ENCODE results near the gene SEMA5B. TPM values are rescaled to one million over a fixed set of nuclear protein-coding genes. Genes with fewer than 3 reads are reported as not detected.

The SEMA5B gene
- total RNA-seq, 1 experiment from 2014 or later = not detected

GRCh38 chr3:122892118-122892960, 135.2 kb downstream of the SEMA5B start:
- intact Hi-C loops (cut with micrococcal nuclease; ENCODE audit: unreplicated experiment) = loop anchor here (5.0 kb wide), 2 partner anchors 100 to 310 kb away; partner anchors contain the start of genes HSPBAP1 and SEC22A
- Histone ChIP-seq H3F3A (ENCODE audit: insufficient read depth, low read depth) (peaks cover 7% of the 10 kb centered on the region; the same call in 1 of the 2 replicates), H4K20me1 (ENCODE audit: insufficient read depth) (no peaks in the 10 kb centered on the region), H3K4me2 (peak overlapping the region; percentile 61), H3K9me2 (ENCODE audit: insufficient read depth) (no peaks in the 10 kb centered on the region), H3K36me3 (ENCODE audit: low read depth) (no peaks in the 10 kb centered on the region), H3K27ac (peak overlapping the region; percentile 75), H3K4me3 (no peak overlapping the region), H3K79me2 (ENCODE audit: low read depth) (no peaks in the 10 kb centered on the region), H2AFZ (no peak overlapping the region), H3K27me3 (ENCODE audit: insufficient read depth, low read depth) (no peaks in the 10 kb centered on the region), H3K9me3 (ENCODE audit: insufficient read depth, low read depth) (no peaks in the 10 kb centered on the region), H3K4me1 (replicated peaks; ENCODE audit: insufficient read depth) (peaks cover 40% of the 10 kb centered on the region)
- BruUV-seq (replicated peaks) = no TSS peak
- TF ChIP-seq EZH2 (IDR thresholded peaks at IDR 0.05; ENCODE audit: low read depth) (no peak), CTCF (conservative IDR thresholded peaks at IDR 0.05) (no peak)
- DNase-seq = no peak
- ChIA-PET POLR2A (ENCODE audit: unreplicated experiment) (interaction anchor here (0.5 to 0.7 kb wide), 3 partner anchors 53 to 328 kb away, joined by 3 to 8 read pairs (median 5); partner anchors contain the start of genes DTX3L and PARP9), CTCF (interaction anchor here (0.5 kb wide), 1 partner anchor 1409 kb away, joined by 5 read pairs; no protein-coding TSS in a partner anchor)

GRCh38 chr3:122890720-122891220, 136.8 kb downstream of the SEMA5B start:
- no peak for DNase-seq
- BruUV-seq (replicated peaks) = no TSS peak
- H3K27me3 ChIP-seq (ENCODE audit: insufficient read depth, low read depth) = no peaks in the 10 kb centered on the region
- H4K20me1 ChIP-seq (ENCODE audit: insufficient read depth) = no peaks in the 10 kb centered on the region
- intact Hi-C loops (cut with micrococcal nuclease; ENCODE audit: unreplicated experiment) = loop anchor here (5.0 kb wide), 2 partner anchors 98 to 312 kb away; partner anchors contain the start of genes HSPBAP1 and SEC22A
- no peak overlapping the region for H3K27ac ChIP-seq
- H3F3A ChIP-seq (ENCODE audit: insufficient read depth, low read depth) = peaks cover 7% of the 10 kb centered on the region; the same call in 1 of the 2 replicates
- no peak overlapping the region for H3K4me3 ChIP-seq
- ChIA-PET CTCF (no interaction called here), POLR2A (ENCODE audit: unreplicated experiment) (interaction anchor here (0.5 to 0.6 kb wide), 2 partner anchors 140 to 1141 kb away, joined by 3 to 6 read pairs; partner anchors contain the start of gene GOLGB1)
- no peaks in the 10 kb centered on the region for H3K36me3 ChIP-seq (ENCODE audit: low read depth)
- H3K4me1 ChIP-seq (replicated peaks; ENCODE audit: insufficient read depth) = peaks cover 40% of the 10 kb centered on the region
- H3K4me2 ChIP-seq = no peak overlapping the region; the same call in 1 of the 2 replicates
- H2AFZ ChIP-seq = no peak overlapping the region
- TF ChIP-seq EZH2 (IDR thresholded peaks at IDR 0.05; ENCODE audit: low read depth) = no peak
- TF ChIP-seq CTCF (conservative IDR thresholded peaks at IDR 0.05) = no peak
- no peaks in the 10 kb centered on the region for H3K9me2 ChIP-seq (ENCODE audit: insufficient read depth)
- no peaks in the 10 kb centered on the region for H3K79me2 ChIP-seq (ENCODE audit: low read depth)
- H3K9me3 ChIP-seq (ENCODE audit: insufficient read depth, low read depth) = no peaks in the 10 kb centered on the region

- intact Hi-C loops (cut with micrococcal nuclease; ENCODE audit: unreplicated experiment) = loop anchor here (5.0 kb wide), 2 partner anchors 98 to 312 kb away; partner anchors contain the start of genes HSPBAP1 and SEC22A
- no TSS peak for BruUV-seq (replicated peaks)
- H3K4me3 ChIP-seq = no peak overlapping the region
Observed at GRCh38 chr3:122890077-122890719, 137.4 kb downstream of the SEMA5B start.

More at GRCh38 chr3:122890077-122890719, 137.4 kb downstream of the SEMA5B start:
- Histone ChIP-seq H2AFZ (no peak overlapping the region), H3K27me3 (ENCODE audit: insufficient read depth, low read depth) (no peaks in the 10 kb centered on the region), H3K79me2 (ENCODE audit: low read depth) (no peaks in the 10 kb centered on the region), H3K9me3 (ENCODE audit: insufficient read depth, low read depth) (no peaks in the 10 kb centered on the region), H3K36me3 (ENCODE audit: low read depth) (no peaks in the 10 kb centered on the region), H3F3A (ENCODE audit: insufficient read depth, low read depth) (peaks cover 7% of the 10 kb centered on the region; the same call in 1 of the 2 replicates), H3K4me2 (peak overlapping the region; percentile 14; the same call in 1 of the 2 replicates), H3K27ac (no peak overlapping the region), H3K4me1 (replicated peaks; ENCODE audit: insufficient read depth) (peaks cover 40% of the 10 kb centered on the region), H3K9me2 (ENCODE audit: insufficient read depth) (no peaks in the 10 kb centered on the region), H4K20me1 (ENCODE audit: insufficient read depth) (no peaks in the 10 kb centered on the region)
- ChIA-PET CTCF (no interaction called here), POLR2A (ENCODE audit: unreplicated experiment) (interaction anchor here (0.5 to 0.6 kb wide), 3 partner anchors 55 to 1141 kb away, joined by 3 to 6 read pairs (median 3); partner anchors contain the start of gene GOLGB1)
- DNase-seq = peak; percentile 66 to 74
- TF ChIP-seq CTCF (conservative IDR thresholded peaks at IDR 0.05) = no peak
- no peak for TF ChIP-seq EZH2 (IDR thresholded peaks at IDR 0.05; ENCODE audit: low read depth)

Measured in PC-9 (cell line).